K562 (cell line): ENCODE data around the gene SLC13A3. TPM values are rescaled to one million over a fixed set of nuclear protein-coding genes. Genes with fewer than 3 reads are reported as not detected.

Experiments
- ATAC-seq: fragments of 200-7000 bp; cut with Tn5 transposase; 3 replicates; pipeline ENCODE4 v1.9.1; 2020; ENCODE audit warnings: moderate library complexity
- BruUV-seq: library from RNA; stranded (reverse); fragments of 400-500 nt; replicated peaks from 2 replicates; lab custom pipeline; 2021; lab: Mats Ljungman, UMichigan
- CTCF ChIA-PET: fragments of 300-600 bp; formaldehyde crosslinking; extraction: SDS; loops from one replicate; lab custom pipeline; 2021; ENCODE audit warnings: low intra/inter-chr PET ratio; lab: Yijun Ruan, JAX
- POLR2A ChIA-PET: fragments of 300-600, 350-650 bp; sonication (Branson Sonifier 250); formaldehyde crosslinking; extraction: SDS; loops from one replicate; lab custom pipeline; 2021; ENCODE audit warnings: antibody characterized with exemption, inconsistent platforms; lab: Yijun Ruan, JAX
- DNase-seq, 4 experiments: peaks; one replicate each; pipeline versions ENCODE4 v3.0.0 to v3.0.0-alpha.2; 2011 to 2018; ENCODE audit warnings: low spot score in 3 of 4, mixed read lengths in 3 of 4; ENCODE audit errors: extremely low read depth in 1 of 4
- FAIRE-seq: peaks from 2 replicates; lab custom pipeline; 2011; peaks lifted over from hg19 to GRCh38; lab: Jason Lieb, UNC
- H2AFZ ChIP-seq: 2 replicates; pipeline ENCODE4 v1.6.0; 2011; ENCODE audit warnings: low read depth, low read length, control low read depth, inconsistent platforms
- H3K27ac ChIP-seq: fragments of 200-600 bp; 3 replicates; pipeline ENCODE4 v1.8.0; 2011; ENCODE audit warnings: low read depth, mild to moderate bottlenecking, control low read depth, inconsistent platforms, low read length, moderate library complexity, mixed read lengths; ENCODE audit errors: extremely low read depth
- H3K27me3 ChIP-seq, 2 experiments: fragments of 300-600 bp in 1 of 2; 2 replicates in 1 of 2; 3 replicates in 1 of 2; pipeline versions ENCODE4 v1.6.0 to v1.8.0; 2011; ENCODE audit warnings: inconsistent platforms in 2 of 2, low read length in 2 of 2, mild to moderate bottlenecking in 1 of 2, mixed read lengths in 1 of 2, moderate library complexity in 1 of 2; ENCODE audit not compliant: control insufficient read depth in 2 of 2, insufficient read depth in 2 of 2
- H3K36me3 ChIP-seq: fragments of 300-600 bp; 3 replicates; pipeline ENCODE4 v1.8.0; 2011; ENCODE audit warnings: mild to moderate bottlenecking, low read length, inconsistent platforms; ENCODE audit not compliant: control insufficient read depth, insufficient read depth
- H3K4me1 ChIP-seq, 2 experiments: fragments of 200-600 bp in 1 of 2; replicated peaks in 1 of 2; 2 replicates in 1 of 2; 3 replicates in 1 of 2; pipeline versions ENCODE4 v1.5.1 to v1.8.0; 2011; ENCODE audit warnings: inconsistent platforms in 2 of 2, low read length in 2 of 2, mild to moderate bottlenecking in 1 of 2, mixed read lengths in 1 of 2, moderate library complexity in 1 of 2; ENCODE audit not compliant: control insufficient read depth in 2 of 2, insufficient read depth in 2 of 2
- H3K4me2 ChIP-seq: 2 replicates; pipeline ENCODE4 v1.6.1; 2011; ENCODE audit warnings: low read length, control low read depth, inconsistent platforms, mixed read lengths; ENCODE audit not compliant: insufficient read depth
- H3K4me3 ChIP-seq: fragments of 200-600 bp; sonication (generic), shearing (Covaris generic); 2 replicates; pipeline ENCODE4 v1.5.1; 2016; ENCODE audit warnings: control low read depth, inconsistent platforms
- H3K79me2 ChIP-seq: fragments of 200-600 bp; 3 replicates; pipeline ENCODE4 v1.8.0; 2011; ENCODE audit warnings: low read length, inconsistent platforms; ENCODE audit not compliant: control insufficient read depth, insufficient read depth
- H3K9ac ChIP-seq, 2 experiments: 2 replicates each; pipeline versions ENCODE4 v1.6.0 to v1.6.1; 2011; ENCODE audit warnings: low read depth in 2 of 2, low read length in 2 of 2, control low read depth in 1 of 2, inconsistent platforms in 1 of 2, mild to moderate bottlenecking in 1 of 2, mixed read lengths in 1 of 2; ENCODE audit not compliant: insufficient read depth in 1 of 2
- H3K9me1 ChIP-seq: one replicate; pipeline ENCODE4 v1.6.0; 2011; ENCODE audit warnings: inconsistent platforms, mild to moderate bottlenecking, low read length, moderate library complexity; ENCODE audit not compliant: control insufficient read depth, insufficient read depth
- H3K9me3 ChIP-seq: replicated peaks from 2 replicates; pipeline ENCODE4 v1.5.1; 2011; ENCODE audit warnings: low read depth, low read length, inconsistent platforms; ENCODE audit not compliant: control insufficient read depth, insufficient read depth
- H4K20me1 ChIP-seq: replicated peaks from 2 replicates; pipeline ENCODE4 v1.6.1; 2011; ENCODE audit warnings: low read length, inconsistent platforms, mixed read lengths; ENCODE audit not compliant: control insufficient read depth, insufficient read depth
- ARHGAP35 ChIP-seq: fragments of 450-650 bp; IDR thresholded peaks from 2 replicates; pipeline ENCODE4 v1.6.1; 2018; ENCODE audit not compliant: partially characterized antibody
- COPS2 ChIP-seq: fragments of 450-650 bp; conservative IDR thresholded peaks from 2 replicates; pipeline ENCODE4 v1.6.1; 2016; ENCODE audit warnings: mild to moderate bottlenecking, moderate library complexity
- CREM ChIP-seq: IDR thresholded peaks from 2 replicates; pipeline ENCODE4 v1.6.1; 2014; ENCODE audit warnings: antibody characterized with exemption, low read depth
- GABPA ChIP-seq: fragments of 200-800 bp; sonication (Bioruptor generic); conservative IDR thresholded peaks from 2 replicates; pipeline ENCODE4 v1.6.1; 2016; ENCODE audit warnings: low read depth, missing genetic modification characterization, missing compliant biosample characterization
- HDAC8 ChIP-seq: fragments of 450-650 bp; IDR thresholded peaks from 2 replicates; pipeline ENCODE4 v1.6.1; 2016; ENCODE audit warnings: mild to moderate bottlenecking, missing genetic modification characterization, moderate library complexity, missing compliant biosample characterization
- MEF2D ChIP-seq: conservative IDR thresholded peaks from 2 replicates; pipeline ENCODE4 v1.6.1; 2016; ENCODE audit warnings: low read depth, missing genetic modification characterization, missing compliant biosample characterization
- RBM39 ChIP-seq: fragments of 200-400 bp; formaldehyde crosslinking; optimal IDR thresholded peaks from 2 replicates; pipeline ENCODE3; 2018; ENCODE audit warnings: low read depth, low read length
- SRSF1 ChIP-seq: fragments of 200-400 bp; formaldehyde crosslinking; IDR thresholded peaks from 2 replicates; pipeline ENCODE4 v1.6.1; 2017; ENCODE audit warnings: mild to moderate bottlenecking, low read depth, low read length, moderate library complexity
- XRCC3 ChIP-seq: fragments of 450-650 bp; IDR thresholded peaks from 2 replicates; pipeline ENCODE4 v1.6.1; 2017; ENCODE audit warnings: mild to moderate bottlenecking, moderate library complexity
- ZNF696 ChIP-seq: fragments of 250-450 bp; sonication (Bioruptor Pico); conservative IDR thresholded peaks from 2 replicates; pipeline ENCODE4 v1.4.0; 2020; ENCODE audit warnings: mild to moderate bottlenecking, moderate library complexity
- WGBS: fragments of 100-300 bp; shearing (Covaris generic); methylation state at CpG from one replicate; pipeline ENCODE4 v1.1.6; 2016; ENCODE audit warnings: low coverage, mixed read lengths; ENCODE audit not compliant: insufficient coverage; ENCODE audit errors: missing lambda C conversion rate; 5-methylcytosine and 5-hydroxymethylcytosine counted together
- in situ Hi-C: fragments of 300-500 bp; cut with MboI; formaldehyde crosslinking; loops from 4 replicates; pipeline ENCODE4 v1.15.0; 2018; ENCODE audit warnings: inconsistent platforms, mixed read lengths
- intact Hi-C: fragments of 100-400 bp; cut with micrococcal nuclease; formaldehyde crosslinking; loops from 2 replicates; pipeline ENCODE4 v1.14.2; 2022
- polyA plus RNA-seq, 8 experiments: library from polyadenylated mRNA; depleted of rRNA in 4 of 8; stranded (reverse) in 5 of 8; unstranded in 3 of 8; fragments of >200 nt; fragmentation: Nextera tagmentation in 2 of 8; fragmentation: Illumina TruSeq in 1 of 8; extraction: Ambion mirVana in 2 of 8; extraction: Trizol in 1 of 8; gene quantifications; 2 replicates each; pipeline versions ENCODE4 v1.2.1 to v1.2.3, GENCODE V29; 2011 to 2014; ENCODE audit warnings: inconsistent platforms in 1 of 8, missing spikeins in 1 of 8
- total RNA-seq, 7 experiments: library from RNA; depleted of rRNA in 6 of 7; stranded (reverse); fragments of >200 nt in 6 of 7; fragmentation: Illumina TruSeq in 2 of 7; extraction: Trizol in 2 of 7; gene quantifications; 2 replicates each; pipeline versions ENCODE4 v1.2.1 to v1.2.3, GENCODE V29; 2011 to 2021; ENCODE audit warnings: low replicate concordance in 1 of 7
- TF ChIP-seq, protein P1 (sequence below): fragments of 250-450 bp; sonication (Bioruptor Pico); IDR thresholded peaks from 2 replicates; pipeline ENCODE4 v1.4.0; 2020; ENCODE audit warnings: mild to moderate bottlenecking, moderate library complexity, borderline replicate concordance
- TF ChIP-seq, protein P2 (sequence below), 2 experiments: IDR thresholded peaks; 2 replicates each; pipeline ENCODE4 v1.6.1; 2012; ENCODE audit warnings: improper control_type of control experiment in 2 of 2, low read depth in 2 of 2, low read length in 2 of 2, borderline replicate concordance in 1 of 2

SLC13A3 gene
- total and polyA plus RNA-seq, 9 of the 15 experiments (the other 6 are each of a cell fraction or from before 2014, with no cell fraction given): 5.5 to 16.4 (median 8.5) TPM

DNA sequence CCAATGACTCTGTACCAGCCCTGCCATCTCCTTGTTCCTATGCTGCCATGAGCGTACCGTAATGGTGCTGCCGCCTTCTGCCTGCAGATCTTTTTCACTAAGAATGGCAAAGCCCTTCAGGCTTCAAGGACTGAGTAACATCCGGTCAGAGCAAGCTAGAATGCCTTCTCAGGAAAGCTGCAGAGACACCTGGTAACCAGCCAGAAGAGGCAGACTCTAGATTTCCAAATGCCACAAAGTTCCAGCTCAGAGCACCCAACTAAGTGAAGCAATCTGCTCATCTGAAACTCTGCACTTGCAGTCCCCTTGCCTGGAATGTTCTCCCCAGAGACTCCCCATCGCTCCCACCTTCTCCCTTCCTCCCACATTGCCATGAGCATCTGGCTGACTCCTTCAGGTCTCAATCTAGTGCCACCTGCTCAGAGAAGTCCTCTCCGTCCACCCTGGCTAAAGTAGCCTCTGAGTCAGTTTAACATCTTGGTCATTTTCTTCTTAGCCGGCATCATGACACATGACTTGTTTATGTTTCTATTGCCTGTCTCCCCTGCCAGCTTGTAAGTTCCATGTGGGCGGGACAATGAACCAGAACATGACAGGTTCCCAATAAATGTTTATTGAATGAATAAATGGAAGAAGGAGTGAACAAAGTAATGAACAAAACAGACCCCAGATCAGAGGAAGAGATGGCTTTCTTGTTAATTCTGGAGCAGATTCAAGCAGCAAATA lies 93.9 kb downstream of the SLC13A3 start (continued):
- TF ChIP-seq, protein P1, sequence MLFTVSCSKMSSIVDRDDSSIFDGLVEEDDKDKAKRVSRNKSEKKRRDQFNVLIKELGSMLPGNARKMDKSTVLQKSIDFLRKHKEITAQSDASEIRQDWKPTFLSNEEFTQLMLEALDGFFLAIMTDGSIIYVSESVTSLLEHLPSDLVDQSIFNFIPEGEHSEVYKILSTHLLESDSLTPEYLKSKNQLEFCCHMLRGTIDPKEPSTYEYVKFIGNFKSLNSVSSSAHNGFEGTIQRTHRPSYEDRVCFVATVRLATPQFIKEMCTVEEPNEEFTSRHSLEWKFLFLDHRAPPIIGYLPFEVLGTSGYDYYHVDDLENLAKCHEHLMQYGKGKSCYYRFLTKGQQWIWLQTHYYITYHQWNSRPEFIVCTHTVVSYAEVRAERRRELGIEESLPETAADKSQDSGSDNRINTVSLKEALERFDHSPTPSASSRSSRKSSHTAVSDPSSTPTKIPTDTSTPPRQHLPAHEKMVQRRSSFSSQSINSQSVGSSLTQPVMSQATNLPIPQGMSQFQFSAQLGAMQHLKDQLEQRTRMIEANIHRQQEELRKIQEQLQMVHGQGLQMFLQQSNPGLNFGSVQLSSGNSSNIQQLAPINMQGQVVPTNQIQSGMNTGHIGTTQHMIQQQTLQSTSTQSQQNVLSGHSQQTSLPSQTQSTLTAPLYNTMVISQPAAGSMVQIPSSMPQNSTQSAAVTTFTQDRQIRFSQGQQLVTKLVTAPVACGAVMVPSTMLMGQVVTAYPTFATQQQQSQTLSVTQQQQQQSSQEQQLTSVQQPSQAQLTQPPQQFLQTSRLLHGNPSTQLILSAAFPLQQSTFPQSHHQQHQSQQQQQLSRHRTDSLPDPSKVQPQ (CRISPR knock-in tag): no peak
- TF ChIP-seq ARHGAP35 (no peak), ZNF696 (CRISPR knock-in tag) (no peak), MEF2D (tag) (no peak), CREM (no peak), RBM39 (no peak)

DNA sequence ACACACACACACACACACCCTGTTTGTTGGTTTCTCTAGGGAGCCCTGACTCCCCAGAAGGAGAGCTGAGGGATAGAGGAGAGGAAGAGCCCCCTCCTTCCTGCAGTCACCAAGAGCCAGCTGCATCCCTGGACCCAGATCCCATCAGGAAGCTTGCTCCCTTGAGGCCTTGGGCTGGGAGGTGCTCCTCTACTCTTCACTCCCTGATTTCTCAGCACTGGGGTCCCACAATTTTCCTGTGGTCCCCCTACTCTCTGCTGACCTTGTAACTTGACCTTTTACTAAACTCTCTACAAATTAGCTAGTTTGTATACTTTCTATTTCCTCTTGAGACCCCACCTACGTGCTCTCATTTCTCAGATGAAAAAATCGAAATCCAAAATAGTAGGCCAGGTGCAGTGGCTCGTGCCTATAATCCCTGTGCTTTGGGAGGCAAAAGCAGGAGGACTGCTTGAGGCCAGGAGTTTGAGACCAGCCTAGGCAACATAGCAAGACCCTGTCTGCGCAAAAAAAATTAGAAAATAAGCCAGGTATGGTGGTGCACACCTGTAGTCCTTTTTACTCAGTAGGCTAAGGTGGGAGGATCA lies 95.8 kb downstream of the SLC13A3 start:
- POLR2A ChIA-PET: no interaction called here
- DNase-seq: no peak
- no peak for TF ChIP-seq COPS2
- TF ChIP-seq HDAC8 (tag): no peak
- TF ChIP-seq SRSF1: no peak
- TF ChIP-seq XRCC3: no peak
- no peak for TF ChIP-seq GABPA (tag)
- TF ChIP-seq, protein P2, sequence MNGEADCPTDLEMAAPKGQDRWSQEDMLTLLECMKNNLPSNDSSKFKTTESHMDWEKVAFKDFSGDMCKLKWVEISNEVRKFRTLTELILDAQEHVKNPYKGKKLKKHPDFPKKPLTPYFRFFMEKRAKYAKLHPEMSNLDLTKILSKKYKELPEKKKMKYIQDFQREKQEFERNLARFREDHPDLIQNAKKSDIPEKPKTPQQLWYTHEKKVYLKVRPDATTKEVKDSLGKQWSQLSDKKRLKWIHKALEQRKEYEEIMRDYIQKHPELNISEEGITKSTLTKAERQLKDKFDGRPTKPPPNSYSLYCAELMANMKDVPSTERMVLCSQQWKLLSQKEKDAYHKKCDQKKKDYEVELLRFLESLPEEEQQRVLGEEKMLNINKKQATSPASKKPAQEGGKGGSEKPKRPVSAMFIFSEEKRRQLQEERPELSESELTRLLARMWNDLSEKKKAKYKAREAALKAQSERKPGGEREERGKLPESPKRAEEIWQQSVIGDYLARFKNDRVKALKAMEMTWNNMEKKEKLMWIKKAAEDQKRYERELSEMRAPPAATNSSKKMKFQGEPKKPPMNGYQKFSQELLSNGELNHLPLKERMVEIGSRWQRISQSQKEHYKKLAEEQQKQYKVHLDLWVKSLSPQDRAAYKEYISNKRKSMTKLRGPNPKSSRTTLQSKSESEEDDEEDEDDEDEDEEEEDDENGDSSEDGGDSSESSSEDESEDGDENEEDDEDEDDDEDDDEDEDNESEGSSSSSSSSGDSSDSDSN (IDR thresholded peaks at IDR 0.05; ENCODE audit: borderline replicate concordance in 1 of 2, low read depth in 2 of 2, low read length in 2 of 2): no peak

More for the DNA sequence above, 95.8 kb downstream of the SLC13A3 start:
- FAIRE-seq (no peak), ATAC-seq (no peak)
- WGBS: 0% methylated on average over 4 of the region's 4 CpGs
- Histone ChIP-seq H3K4me2 (no peak overlapping the region), H3K27ac (no peak overlapping the region), H3K9me3 (no peaks in the 10 kb centered on the region), H3K79me2 (no peaks in the 10 kb centered on the region), H3K4me1 (peaks cover 6 to 20% of the 10 kb centered on the region in 2 experiments; a peak in 4 of 5 replicates), H3K4me3 (no peak overlapping the region), H3K27me3 (peaks cover 5 to 16% of the 10 kb centered on the region in 2 experiments; a peak in 3 of 5 replicates), H2AFZ (no peak overlapping the region), H3K36me3 (no peaks in the 10 kb centered on the region), H3K9me1 (no peaks in the 10 kb centered on the region), H4K20me1 (no peaks in the 10 kb centered on the region), H3K9ac (no peak overlapping the region)
- intact Hi-C loops (no loop called here), in situ Hi-C loops (no loop called here)
- no TSS peak for BruUV-seq
- CTCF ChIA-PET: no interaction called here
